Fibroblast of villous mesenchyme (primary cell): ENCODE data around the gene ARHGAP12. TPM values are rescaled to one million over a fixed set of nuclear protein-coding genes. Genes with fewer than 3 reads are reported as not detected.

ENCODE experiments used
- DNase-seq: peaks from one replicate; pipeline ENCODE4 v3.0.0-alpha.2; 2010; ENCODE audit warnings: low read depth
- H3K4me3 ChIP-seq: 2 replicates; pipeline ENCODE4 v1.5.1; 2011; ENCODE audit warnings: low read depth, mild to moderate bottlenecking, low read length
- CTCF ChIP-seq: IDR thresholded peaks from 2 replicates; pipeline ENCODE4 v1.5.1; 2012; ENCODE audit warnings: low read depth, mild to moderate bottlenecking, low read length; ENCODE audit not compliant: insufficient read depth
- total RNA-seq: library from RNA; depleted of rRNA; stranded (reverse); fragments of >200 nt; gene quantifications from 2 replicates; pipeline ENCODE4 v1.2.3, GENCODE V29; 2012

The ARHGAP12 gene
- total RNA-seq, 1 donor, result 57.0 TPM

- no peak for TF ChIP-seq CTCF
- H3K4me3 ChIP-seq, result no peak overlapping the region
- no peak for DNase-seq
These were observed 4.2 kb upstream of the ARHGAP12 start for GRCh38 chr10:31932838-31933237.

- TF ChIP-seq CTCF, result no peak
- no peak for DNase-seq
- H3K4me3 ChIP-seq, result no peak overlapping the region
These were observed 2.2 kb upstream of the ARHGAP12 start for GRCh38 chr10:31930856-31931255.

GRCh38 chr10:31930023-31930751, 1.6 kb upstream of the ARHGAP12 start:
- DNase-seq, result peak; percentile 37
- peak overlapping the region; percentile 87 for H3K4me3 ChIP-seq
- TF ChIP-seq CTCF, result no peak

- no peak for TF ChIP-seq CTCF
- DNase-seq, result peak; percentile 41
- H3K4me3 ChIP-seq, result peak overlapping the region; percentile 87
These were observed 811 bp upstream of the ARHGAP12 start for GRCh38 chr10:31929261-31930022.

GRCh38 chr10:31927884-31928548, 615 bp downstream of the ARHGAP12 start:
- peak overlapping the region; percentile 87 for H3K4me3 ChIP-seq
- peak; percentile 47 for DNase-seq

GRCh38 chr10:31927565-31927883, 1.1 kb downstream of the ARHGAP12 start:
- DNase-seq, result peak; percentile 49
- H3K4me3 ChIP-seq, result peak overlapping the region; percentile 87
- TF ChIP-seq CTCF, result no peak

More at GRCh38 chr10:31927884-31928548, 615 bp downstream of the ARHGAP12 start:
- peak; percentile 46 for TF ChIP-seq CTCF
